HEK293 (cell line): ENCODE results near the gene YWHAQ.

ENCODE experiments used
- CTCF ChIA-PET: fragments of 350-600 bp; formaldehyde crosslinking; extraction: SDS; loops from one replicate; lab custom pipeline; 2021; ENCODE audit warnings: antibody characterized with exemption; lab: Yijun Ruan, JAX
- POLR2A ChIA-PET: fragments of 300-600 bp; formaldehyde crosslinking; extraction: SDS; loops from one replicate; lab custom pipeline; 2020; ENCODE audit warnings: antibody characterized with exemption, inconsistent platforms; lab: Yijun Ruan, JAX
- H3K27ac ChIP-seq: fragments of 200-500 bp; sonication (Bioruptor generic); 2 replicates; pipeline ENCODE4 v1.5.1; 2014; ENCODE audit warnings: low read depth, low read length, control low read depth, inconsistent platforms; ENCODE audit errors: extremely low read depth
- H3K36me3 ChIP-seq, 2 experiments: fragments of 200-500 bp in 1 of 2; sonication (Bioruptor generic) in 1 of 2; 1 replicate in 1 of 2; 2 replicates in 1 of 2; pipeline ENCODE4 v1.5.1; 2014 to 2017; ENCODE audit warnings: inconsistent platforms in 2 of 2, low read length in 2 of 2; ENCODE audit not compliant: control insufficient read depth in 2 of 2, insufficient read depth in 1 of 2
- H3K4me1 ChIP-seq: fragments of 200-500 bp; sonication (Bioruptor generic); 2 replicates; pipeline ENCODE4 v1.5.1; 2014; ENCODE audit warnings: mild to moderate bottlenecking, low read length, inconsistent platforms; ENCODE audit not compliant: control insufficient read depth, insufficient read depth
- H3K4me3 ChIP-seq: 2 replicates; pipeline ENCODE4 v1.5.1; 2011; ENCODE audit warnings: low read depth, mild to moderate bottlenecking, control low read depth, low read length, moderate library complexity
- H3K9me3 ChIP-seq: fragments of 200-500 bp; sonication (Bioruptor generic); 2 replicates; pipeline ENCODE4 v1.5.1; 2014; ENCODE audit warnings: low read depth, low read length, inconsistent platforms; ENCODE audit not compliant: control insufficient read depth, insufficient read depth
- CTCF ChIP-seq: fragments of 450-650 bp; formaldehyde crosslinking; IDR thresholded peaks from 2 replicates; pipeline ENCODE4 v1.5.1; 2016; ENCODE audit warnings: missing biosample characterization, missing genetic modification characterization
- KLF7 ChIP-seq: fragments of 450-650 bp; formaldehyde crosslinking; IDR thresholded peaks from 2 replicates; pipeline ENCODE4 v1.5.1; 2016; ENCODE audit warnings: missing biosample characterization, missing genetic modification characterization, borderline replicate concordance
- KLF8 ChIP-seq: fragments of 450-650 bp; formaldehyde crosslinking; IDR thresholded peaks from 2 replicates; pipeline ENCODE4 v1.5.1; 2016; ENCODE audit warnings: missing biosample characterization, missing genetic modification characterization
- MEIS1 ChIP-seq: sonication (generic); formaldehyde crosslinking; IDR thresholded peaks from 2 replicates; pipeline ENCODE4 v1.8.1; 2022; ENCODE audit warnings: missing genetic modification reagents, mild to moderate bottlenecking, borderline replicate concordance
- MZF1 ChIP-seq: fragments of 450-650 bp; formaldehyde crosslinking; IDR thresholded peaks from 2 replicates; pipeline ENCODE4 v1.5.1; 2017; ENCODE audit warnings: missing biosample characterization, missing genetic modification characterization, borderline replicate concordance
- OVOL3 ChIP-seq: fragments of 450-650 bp; formaldehyde crosslinking; IDR thresholded peaks from 2 replicates; pipeline ENCODE4 v1.5.1; 2016; ENCODE audit warnings: missing biosample characterization, missing genetic modification characterization
- PRDM10 ChIP-seq: fragments of 450-650 bp; formaldehyde crosslinking; IDR thresholded peaks from 2 replicates; pipeline ENCODE4 v1.5.1; 2016; ENCODE audit warnings: missing biosample characterization, missing genetic modification characterization
- RBAK ChIP-seq: fragments of 450-650 bp; formaldehyde crosslinking; IDR thresholded peaks from 2 replicates; pipeline ENCODE4 v1.5.1; 2016; ENCODE audit warnings: missing biosample characterization, missing genetic modification characterization
- SCRT2 ChIP-seq: fragments of 450-650 bp; formaldehyde crosslinking; IDR thresholded peaks from 2 replicates; pipeline ENCODE4 v1.5.1; 2016; ENCODE audit warnings: missing biosample characterization, missing genetic modification characterization
- WT1 ChIP-seq: fragments of 450-650 bp; formaldehyde crosslinking; IDR thresholded peaks from 2 replicates; pipeline ENCODE4 v1.5.1; 2016; ENCODE audit warnings: missing biosample characterization, missing genetic modification characterization
- ZBTB1 ChIP-seq: fragments of 450-650 bp; formaldehyde crosslinking; IDR thresholded peaks from 2 replicates; pipeline ENCODE4 v1.5.1; 2016; ENCODE audit warnings: missing biosample characterization, missing genetic modification characterization
- ZFHX2 ChIP-seq: fragments of 450-650 bp; formaldehyde crosslinking; conservative IDR thresholded peaks from 2 replicates; pipeline ENCODE4 v1.5.1; 2016; ENCODE audit warnings: missing biosample characterization, missing genetic modification characterization
- ZIC2 ChIP-seq: fragments of 450-650 bp; formaldehyde crosslinking; IDR thresholded peaks from 2 replicates; pipeline ENCODE4 v1.5.1; 2016; ENCODE audit warnings: missing biosample characterization, missing genetic modification characterization
- ZNF10 ChIP-seq: fragments of 450-650 bp; formaldehyde crosslinking; IDR thresholded peaks from 2 replicates; pipeline ENCODE4 v1.5.1; 2017; ENCODE audit warnings: missing biosample characterization, missing genetic modification characterization
- ZNF155 ChIP-seq: fragments of 450-650 bp; formaldehyde crosslinking; IDR thresholded peaks from 2 replicates; pipeline ENCODE4 v1.5.1; 2016; ENCODE audit warnings: missing biosample characterization, missing genetic modification characterization
- ZNF16 ChIP-seq: fragments of 450-650 bp; formaldehyde crosslinking; IDR thresholded peaks from 2 replicates; pipeline ENCODE4 v1.5.1; 2016; ENCODE audit warnings: low read depth, missing biosample characterization, missing genetic modification characterization
- ZNF23 ChIP-seq: fragments of 450-650 bp; formaldehyde crosslinking; IDR thresholded peaks from 2 replicates; pipeline ENCODE4 v1.5.1; 2016; ENCODE audit warnings: missing biosample characterization, missing genetic modification characterization, borderline replicate concordance
- ZNF560 ChIP-seq: fragments of 450-650 bp; formaldehyde crosslinking; IDR thresholded peaks from 2 replicates; pipeline ENCODE4 v1.5.1; 2017; ENCODE audit warnings: missing biosample characterization, missing genetic modification characterization, borderline replicate concordance
- ZNF621 ChIP-seq: fragments of 450-650 bp; formaldehyde crosslinking; IDR thresholded peaks from 2 replicates; pipeline ENCODE4 v1.5.1; 2017; ENCODE audit warnings: missing biosample characterization, missing genetic modification characterization
- ZNF747 ChIP-seq: fragments of 450-650 bp; formaldehyde crosslinking; IDR thresholded peaks from 2 replicates; pipeline ENCODE4 v1.5.1; 2016; ENCODE audit warnings: missing biosample characterization, missing genetic modification characterization
- ZNF777 ChIP-seq: fragments of 450-650 bp; formaldehyde crosslinking; IDR thresholded peaks from 2 replicates; pipeline ENCODE4 v1.5.1; 2017; ENCODE audit warnings: missing biosample characterization, missing genetic modification characterization, borderline replicate concordance
- ZSCAN18 ChIP-seq: fragments of 450-650 bp; formaldehyde crosslinking; IDR thresholded peaks from 2 replicates; pipeline ENCODE4 v1.5.1; 2016; ENCODE audit warnings: missing biosample characterization, missing genetic modification characterization

Gene YWHAQ

GRCh38 chr2:9582624-9583023, 48.2 kb downstream of the YWHAQ start (continued):
- TF ChIP-seq PRDM10 (tag by site-specific recombination) = no peak
- TF ChIP-seq ZNF16 (tag by site-specific recombination) = no peak
- TF ChIP-seq ZNF777 = no peak
- no peak for TF ChIP-seq MZF1 (tag by site-specific recombination)
- TF ChIP-seq ZNF747 = no peak
- TF ChIP-seq ZIC2 = no peak
- TF ChIP-seq ZNF23 (tag by site-specific recombination) = no peak
- no peak for TF ChIP-seq ZNF560 (tag by site-specific recombination)

GRCh38 chr2:9578467-9579235, 52.1 kb downstream of the YWHAQ start:
- Histone ChIP-seq H3K27ac (no peak overlapping the region), H3K9me3 (no peaks in the 10 kb centered on the region), H3K4me3 (no peak overlapping the region), H3K4me1 (no peaks in the 10 kb centered on the region), H3K36me3 (peaks cover 4 to 9% of the 10 kb centered on the region in 2 experiments)
- ChIA-PET POLR2A (interaction anchor here (1.3 to 1.5 kb wide), 2 partner anchors 23 to 52 kb away, joined by 3 to 4 read pairs; partner anchors contain the start of genes ADAM17 and YWHAQ), CTCF (interaction anchor here (0.7 to 1.0 kb wide), 3 partner anchors 200 to 336 kb away, joined by 3 to 4 read pairs (median 4); no protein-coding TSS in a partner anchor)
- no peak for TF ChIP-seq MEIS1
- no peak for TF ChIP-seq RBAK (tag by site-specific recombination)
- TF ChIP-seq ZNF10 = no peak
- no peak for TF ChIP-seq ZNF155 (tag by site-specific recombination)
- TF ChIP-seq, all 188 proteins: peak for 0

GRCh38 chr2:9574331-9574730, 56.5 kb downstream of the YWHAQ start:
- H3K9me3 ChIP-seq = no peaks in the 10 kb centered on the region
- H3K4me3 ChIP-seq = no peak overlapping the region
- no peaks in the 10 kb centered on the region for H3K4me1 ChIP-seq
- no peak overlapping the region for H3K27ac ChIP-seq
- no peaks in the 10 kb centered on the region; a peak in 1 of 3 replicates for H3K36me3 ChIP-seq
- CTCF ChIA-PET = interaction anchor here (0.5 to 1.6 kb wide), 3 partner anchors 18 to 99 kb away, joined by 3 read pairs; partner anchors contain the start of gene ADAM17
- POLR2A ChIA-PET = interaction anchor here (1.9 kb wide), 1 partner anchor 19 kb away, joined by 8 read pairs; the partner anchor contains the start of gene ADAM17
- TF ChIP-seq WT1 (tag by site-specific recombination) (no peak), SCRT2 (tag by site-specific recombination) (no peak), ZSCAN18 (tag by site-specific recombination) (no peak), ZNF621 (tag by site-specific recombination) (no peak), KLF7 (tag by site-specific recombination) (no peak), KLF8 (tag by site-specific recombination) (no peak), OVOL3 (tag by site-specific recombination) (no peak), ZFHX2 (no peak), CTCF (no peak), ZBTB1 (tag by site-specific recombination) (no peak)
